ENCODE measurements around the gene KY. TPM values are rescaled to one million over a fixed set of nuclear protein-coding genes. Genes with fewer than 3 reads are reported as not detected.

Gene KY
- total RNA-seq, 1 donor: 10.5 TPM

GRCh38 chr3:134682196-134682880 is 31.5 kb upstream of the KY start:
- DNase-seq (ENCODE audit: low read depth): peak; percentile 46
- no peak for TF ChIP-seq CTCF (IDR thresholded peaks at IDR 0.05; ENCODE audit: insufficient read depth, low read length)
- H3K4me3 ChIP-seq (ENCODE audit: low read depth, low read length): no peak overlapping the region

GRCh38 chr3:134681522-134681900 is 30.7 kb upstream of the KY start:
- no peak for TF ChIP-seq CTCF (IDR thresholded peaks at IDR 0.05; ENCODE audit: insufficient read depth, low read length)
- no peak overlapping the region for H3K4me3 ChIP-seq (ENCODE audit: low read depth, low read length)
- no peak for DNase-seq (ENCODE audit: low read depth)

GRCh38 chr3:134680796-134681521 is 30.1 kb upstream of the KY start:
- no peak overlapping the region for H3K4me3 ChIP-seq (ENCODE audit: low read depth, low read length)
- no peak for TF ChIP-seq CTCF (IDR thresholded peaks at IDR 0.05; ENCODE audit: insufficient read depth, low read length)
- DNase-seq (ENCODE audit: low read depth): no peak

GRCh38 chr3:134677987-134678308 is 27.1 kb upstream of the KY start:
- no peak overlapping the region for H3K4me3 ChIP-seq (ENCODE audit: low read depth, low read length)
- TF ChIP-seq CTCF (IDR thresholded peaks at IDR 0.05; ENCODE audit: insufficient read depth, low read length): no peak
- no peak for DNase-seq (ENCODE audit: low read depth)

- TF ChIP-seq CTCF (IDR thresholded peaks at IDR 0.05; ENCODE audit: insufficient read depth, low read length): peak; percentile 43
- DNase-seq (ENCODE audit: low read depth): no peak
Observed at GRCh38 chr3:134677196-134677986, 26.6 kb upstream of the KY start.

GRCh38 chr3:134675726-134676256 is 25.0 kb upstream of the KY start:
- TF ChIP-seq CTCF (IDR thresholded peaks at IDR 0.05; ENCODE audit: insufficient read depth, low read length): no peak
- DNase-seq (ENCODE audit: low read depth): no peak
- H3K4me3 ChIP-seq (ENCODE audit: low read depth, low read length): no peak overlapping the region

More at GRCh38 chr3:134677196-134677986, 26.6 kb upstream of the KY start:
- no peak overlapping the region for H3K4me3 ChIP-seq (ENCODE audit: low read depth, low read length)

Measured in fibroblast of the aortic adventitia (primary cell).